OCI-LY7 (cell line): Measurements from ENCODE around the gene BMP5. TPM values are rescaled to one million over a fixed set of nuclear protein-coding genes. Genes with fewer than 3 reads are reported as not detected.
A peak's percentile ranks its signal among the peaks of the same experiment; 100 is the strongest.

Source experiments
- BruUV-seq: library from RNA; stranded (reverse); fragments of 400-500 nt; replicated peaks from 2 replicates; lab custom pipeline; 2021; lab: Mats Ljungman, UMichigan
- CTCF ChIA-PET: fragments of 300-600 bp; sonication (Branson Sonifier 250); formaldehyde crosslinking; loops from one replicate; lab custom pipeline; 2022; ENCODE audit warnings: antibody characterized with exemption; ENCODE audit not compliant: unreplicated experiment; lab: Charles Lee
- POLR2A ChIA-PET: fragments of 300-600 bp; sonication (Branson Sonifier 250); formaldehyde crosslinking; loops from one replicate; lab custom pipeline; 2022; ENCODE audit warnings: antibody characterized with exemption; lab: Charles Lee
- DNase-seq: peaks from one replicate; pipeline ENCODE4 v3.0.0-alpha.2; 2015; ENCODE audit warnings: low spot score
- H2AFZ ChIP-seq: fragments of 200-600 bp; sonication (generic), shearing (Covaris generic); 2 replicates; pipeline ENCODE4 v1.6.1; 2014; ENCODE audit warnings: mild to moderate bottlenecking, antibody characterized with exemption, low read length, moderate library complexity
- H3K27ac ChIP-seq: fragments of 200-600 bp; sonication (generic); 2 replicates; pipeline ENCODE4 v1.5.1; 2014; ENCODE audit warnings: mixed run types, low read depth, mild to moderate bottlenecking, moderate library complexity, low read length, inconsistent platforms; ENCODE audit not compliant: poor library complexity, severe bottlenecking
- H3K36me3 ChIP-seq: fragments of 200-600 bp; sonication (generic); 2 replicates; pipeline ENCODE4 v1.6.1; 2014; ENCODE audit warnings: mild to moderate bottlenecking, antibody characterized with exemption, low read length, moderate library complexity, mixed read lengths; ENCODE audit not compliant: insufficient read depth
- H3K4me1 ChIP-seq: fragments of 200-600 bp; sonication (generic); 2 replicates; pipeline ENCODE4 v1.5.1; 2014; ENCODE audit warnings: mild to moderate bottlenecking, low read length; ENCODE audit not compliant: insufficient read depth, poor library complexity, severe bottlenecking
- H3K4me2 ChIP-seq: fragments of 200-600 bp; sonication (generic); 2 replicates; pipeline ENCODE4 v1.6.1; 2014; ENCODE audit warnings: mild to moderate bottlenecking, low read length
- H3K4me3 ChIP-seq: fragments of 200-600 bp; sonication (generic); 2 replicates; pipeline ENCODE4 v1.5.1; 2014; ENCODE audit warnings: mild to moderate bottlenecking, low read depth, low read length; ENCODE audit not compliant: poor library complexity, severe bottlenecking
- H3K79me2 ChIP-seq: fragments of 200-600 bp; sonication (generic); 2 replicates; pipeline ENCODE4 v1.6.1; 2016; ENCODE audit warnings: low read depth, mild to moderate bottlenecking, low read length, moderate library complexity, mixed read lengths; ENCODE audit not compliant: insufficient read depth
- H3K9me2 ChIP-seq: fragments of 200-600 bp; sonication (generic); 2 replicates; pipeline ENCODE4 v1.6.1; 2016; ENCODE audit warnings: mild to moderate bottlenecking, low read length, mixed read lengths; ENCODE audit not compliant: insufficient read depth
- H3K9me3 ChIP-seq: fragments of 200-600 bp; sonication (generic); 2 replicates; pipeline ENCODE4 v1.6.1; 2014; ENCODE audit warnings: mild to moderate bottlenecking, mixed run types, low read length, mixed read lengths
- H4K20me1 ChIP-seq: fragments of 200-600 bp; sonication (generic); 2 replicates; pipeline ENCODE4 v1.6.1; 2014; ENCODE audit warnings: mild to moderate bottlenecking, antibody characterized with exemption, low read length, moderate library complexity, mixed read lengths; ENCODE audit not compliant: insufficient read depth
- EZH2phosphoT487 ChIP-seq: fragments of 200-600 bp; sonication (generic); IDR thresholded peaks from 2 replicates; pipeline ENCODE4 v1.6.1; 2018; ENCODE audit warnings: low read depth, borderline replicate concordance, mild to moderate bottlenecking, mixed run types, antibody characterized with exemption, low read length, moderate library complexity, mixed read lengths
- intact Hi-C: fragments of 100-400 bp; cut with micrococcal nuclease; formaldehyde crosslinking; loops from one replicate; pipeline ENCODE4 v1.10.0; 2022; ENCODE audit not compliant: unreplicated experiment
- total RNA-seq, 2 experiments: library from RNA; depleted of rRNA in 1 of 2; stranded (reverse); fragments of >200 nt in 1 of 2; shearing (Covaris generic) in 1 of 2; gene quantifications; 2 replicates each; pipeline ENCODE4 v1.2.3, GENCODE V29; 2014 to 2022
- TF ChIP-seq, protein P1 (sequence below): fragments of 200-600 bp; sonication (generic); conservative IDR thresholded peaks from 2 replicates; pipeline ENCODE4 v1.5.1; 2014; ENCODE audit warnings: mild to moderate bottlenecking, antibody characterized with exemption, low read length, moderate library complexity, mixed read lengths

The BMP5 gene
- total RNA-seq, 2 experiments from 2014 or later = not detected

DNA sequence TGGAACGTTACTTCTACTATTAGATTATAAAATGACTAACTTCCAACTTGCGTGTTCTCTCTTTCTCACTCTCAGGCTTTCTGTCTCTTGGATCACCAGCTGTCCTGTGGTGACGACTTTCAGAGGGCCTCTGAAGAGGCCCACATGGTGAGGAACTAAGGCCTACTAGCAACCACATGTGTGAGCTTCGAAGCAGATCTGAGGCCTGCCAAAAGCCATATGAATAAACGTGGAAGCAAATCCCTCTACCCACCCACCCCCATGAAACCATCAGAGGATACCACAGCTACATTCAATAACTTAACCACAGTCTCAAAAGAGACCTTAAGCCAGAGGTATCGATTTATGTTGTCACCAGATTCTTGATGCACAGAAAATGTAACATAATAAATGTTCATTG is 13.5 kb upstream of the BMP5 start:
- intact Hi-C loops = no loop called here
- Histone ChIP-seq H3K79me2 (no peaks in the 10 kb centered on the region), H3K9me2 (no peaks in the 10 kb centered on the region), H3K4me2 (no peak overlapping the region), H3K4me3 (no peak overlapping the region), H3K4me1 (no peaks in the 10 kb centered on the region), H3K27ac (no peak overlapping the region), H4K20me1 (no peaks in the 10 kb centered on the region), H3K9me3 (no peaks in the 10 kb centered on the region), H2AFZ (no peak overlapping the region), H3K36me3 (no peaks in the 10 kb centered on the region)
- DNase-seq = no peak
- POLR2A ChIA-PET = interaction anchor here (0.7 kb wide), 1 partner anchor 13 kb away, joined by 3 read pairs; no protein-coding TSS in a partner anchor
- TF ChIP-seq, protein P1, sequence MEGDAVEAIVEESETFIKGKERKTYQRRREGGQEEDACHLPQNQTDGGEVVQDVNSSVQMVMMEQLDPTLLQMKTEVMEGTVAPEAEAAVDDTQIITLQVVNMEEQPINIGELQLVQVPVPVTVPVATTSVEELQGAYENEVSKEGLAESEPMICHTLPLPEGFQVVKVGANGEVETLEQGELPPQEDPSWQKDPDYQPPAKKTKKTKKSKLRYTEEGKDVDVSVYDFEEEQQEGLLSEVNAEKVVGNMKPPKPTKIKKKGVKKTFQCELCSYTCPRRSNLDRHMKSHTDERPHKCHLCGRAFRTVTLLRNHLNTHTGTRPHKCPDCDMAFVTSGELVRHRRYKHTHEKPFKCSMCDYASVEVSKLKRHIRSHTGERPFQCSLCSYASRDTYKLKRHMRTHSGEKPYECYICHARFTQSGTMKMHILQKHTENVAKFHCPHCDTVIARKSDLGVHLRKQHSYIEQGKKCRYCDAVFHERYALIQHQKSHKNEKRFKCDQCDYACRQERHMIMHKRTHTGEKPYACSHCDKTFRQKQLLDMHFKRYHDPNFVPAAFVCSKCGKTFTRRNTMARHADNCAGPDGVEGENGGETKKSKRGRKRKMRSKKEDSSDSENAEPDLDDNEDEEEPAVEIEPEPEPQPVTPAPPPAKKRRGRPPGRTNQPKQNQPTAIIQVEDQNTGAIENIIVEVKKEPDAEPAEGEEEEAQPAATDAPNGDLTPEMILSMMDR = no peak
- TF ChIP-seq EZH2phosphoT487 = no peak
- no TSS peak for BruUV-seq
- CTCF ChIA-PET = interaction anchor here (0.6 kb wide), 1 partner anchor 374 kb away, joined by 3 read pairs; no protein-coding TSS in a partner anchor

- H2AFZ ChIP-seq = no peak overlapping the region
- no peaks in the 10 kb centered on the region for H3K9me2 ChIP-seq
- no peak overlapping the region for H3K4me2 ChIP-seq
- intact Hi-C loops = no loop called here
- CTCF ChIA-PET = no interaction called here
- no peaks in the 10 kb centered on the region for H3K36me3 ChIP-seq
- no peaks in the 10 kb centered on the region for H3K4me1 ChIP-seq
- DNase-seq = no peak
- H3K79me2 ChIP-seq = no peaks in the 10 kb centered on the region
- TF ChIP-seq, protein P1 = peak; percentile 66
- no peak for TF ChIP-seq EZH2phosphoT487
- H3K27ac ChIP-seq = no peak overlapping the region
- no peaks in the 10 kb centered on the region for H3K9me3 ChIP-seq
- BruUV-seq = no TSS peak
- POLR2A ChIA-PET = no interaction called here
- H3K4me3 ChIP-seq = no peak overlapping the region
- H4K20me1 ChIP-seq = no peaks in the 10 kb centered on the region
Observed at GRCh38 chr6:55886185-55886836, 10.9 kb upstream of the BMP5 start.
